Left lung (tissue), 10 donors: ENCODE data around the gene SPTSSB. TPM values are rescaled to one million over a fixed set of nuclear protein-coding genes. Genes with fewer than 3 reads are reported as not detected.
A peak's percentile ranks its signal among the peaks of the same experiment; 100 is the strongest.

Source experiments
- ATAC-seq: fragments of 200-7000 bp; cut with Tn5 transposase; one replicate; pipeline ENCODE4 v1.9.1; 2020; ENCODE audit warnings: moderate library complexity
- DNase-seq, 4 donors: peaks; one replicate each; pipeline ENCODE4 v3.0.0-alpha.2; 2013 to 2020
- H3K27ac ChIP-seq, 2 donors: fragments of 200-600 bp; sonication (generic) in 1 of 2; one replicate each; pipeline versions ENCODE4 v1.5.0 to v1.8.0; 2020 to 2021
- H3K27me3 ChIP-seq, 2 donors: fragments of 200-600 bp; sonication (generic) in 1 of 2; one replicate each; pipeline versions ENCODE4 v1.5.0 to v1.8.0; 2020 to 2021
- H3K36me3 ChIP-seq, 2 donors: fragments of 200-600 bp; sonication (generic) in 1 of 2; one replicate each; pipeline versions ENCODE4 v1.5.0 to v1.8.0; 2020 to 2021
- H3K4me1 ChIP-seq, 2 donors: fragments of 200-600 bp; one replicate each; pipeline ENCODE4 v1.8.0; 2021
- H3K4me3 ChIP-seq, 2 donors: fragments of 200-600 bp; sonication (generic) in 1 of 2; one replicate each; pipeline versions ENCODE4 v1.5.0 to v1.8.0; 2020 to 2021; ENCODE audit warnings: mild to moderate bottlenecking in 1 of 2
- H3K9me3 ChIP-seq, 2 donors: fragments of 200-600 bp; sonication (generic) in 1 of 2; one replicate each; pipeline versions ENCODE4 v1.5.0 to v1.8.0; 2020 to 2021
- CTCF ChIP-seq, 2 donors: fragments of 200-600 bp; sonication (generic) in 1 of 2; IDR thresholded peaks; one replicate each; pipeline versions ENCODE4 v1.5.0 to v1.8.0; 2021; ENCODE audit warnings: antibody characterized with exemption in 2 of 2
- intact Hi-C, 2 donors: fragments of 100-400 bp; cut with DNase I; formaldehyde crosslinking; loops; one replicate each; pipeline versions ENCODE4 v1.11.2 to v1.14.2; 2022
- polyA plus RNA-seq, 6 donors: library from polyadenylated mRNA; unstranded; fragments of 120-200 nt; gene quantifications; one replicate each; pipeline ENCODE4 v1.2.1, GENCODE V29; 2013; ENCODE audit not compliant: insufficient read length in 6 of 6
- total RNA-seq, 2 donors: library from RNA; stranded (reverse); fragmentation: NEBNext Ultra II Directional; extraction: Animal tissue kit (Norgen Biotek cat#: 25700); gene quantifications; one replicate each; pipeline ENCODE4 v1.2.1, GENCODE V29; 2021
- donor health status: DM: no; HTN: yes; CAD: no.
- donor health status: DM: no; HTN: no; CAD: no.

SPTSSB gene
- total and polyA plus RNA-seq, 8 donors, result 1.7 to 17.7 (median 10.9) TPM; not detected in 2

GRCh38 chr3:161305095-161305991 lies 66.0 kb downstream of the SPTSSB start:
- peak in 1 of 4 donors; percentile 5 for DNase-seq
- TF ChIP-seq CTCF (IDR thresholded peaks at IDR 0.05), result peak; percentile 42 to 59
- no peak overlapping the region for H3K4me3 ChIP-seq
- ATAC-seq, result no peak
- intact Hi-C loops, result no loop called here
- no peaks in the 10 kb centered on the region for H3K4me1 ChIP-seq
- peaks cover 0 to 11% of the 10 kb centered on the region in 2 donors for H3K9me3 ChIP-seq
- H3K27me3 ChIP-seq, result no peaks in the 10 kb centered on the region
- no peak overlapping the region for H3K27ac ChIP-seq
- H3K36me3 ChIP-seq, result no peaks in the 10 kb centered on the region

- H3K27me3 ChIP-seq, result no peaks in the 10 kb centered on the region
- no peak for TF ChIP-seq CTCF (IDR thresholded peaks at IDR 0.05)
- no peak overlapping the region for H3K4me3 ChIP-seq
- no peaks in the 10 kb centered on the region for H3K4me1 ChIP-seq
- no peaks in the 10 kb centered on the region for H3K36me3 ChIP-seq
- intact Hi-C loops, result no loop called here
- DNase-seq, result no peak
- no peak for ATAC-seq
- H3K27ac ChIP-seq, result no peak overlapping the region
- H3K9me3 ChIP-seq, result peaks cover 0 to 21% of the 10 kb centered on the region in 2 donors
Observed at GRCh38 chr3:161296814-161297213, 74.5 kb downstream of the SPTSSB start.

- intact Hi-C loops, result no loop called here
- Histone ChIP-seq H3K4me3 (no peak overlapping the region), H3K36me3 (no peaks in the 10 kb centered on the region), H3K9me3 (peaks cover 0 to 21% of the 10 kb centered on the region in 2 donors), H3K27ac (no peak overlapping the region), H3K4me1 (no peaks in the 10 kb centered on the region), H3K27me3 (no peaks in the 10 kb centered on the region)
- TF ChIP-seq CTCF (IDR thresholded peaks at IDR 0.05), result no peak
- DNase-seq (no peak), ATAC-seq (no peak)
Observed at GRCh38 chr3:161295325-161295724, 76.0 kb downstream of the SPTSSB start.

Other genes with a start within 250 kb of the SPTSSB start
- 10 to 100 TPM; 44.8 to 46.4 TPM for gene NMD3, start 150.2 kb downstream of the SPTSSB start, total RNA-seq
- 10 to 100 TPM; 51.6 to 62.2 (median 53.0) TPM for gene NMD3, start 150.2 kb downstream of the SPTSSB start, polyA plus RNA-seq
- not detected for gene OTOL1, start 125.3 kb upstream of the SPTSSB start, total RNA-seq
- gene OTOL1, start 125.3 kb upstream of the SPTSSB start, polyA plus RNA-seq, result not detected